SKM-1 (cell line): ENCODE results near the gene MTRF1L.
A peak's percentile ranks its signal among the peaks of the same experiment; 100 is the strongest.
"Not testable (repeated sequence)": the region's sequence is repeated elsewhere in the genome, so short reads cannot be mapped to it uniquely, and the experiment has no call there.

Source experiments
- DNase-seq: peaks from one replicate; lab custom pipeline; 2025; ENCODE audit not compliant: unreplicated experiment; lab: John Stamatoyannopoulos, UW

Gene MTRF1L

GRCh38 chr6:152973916-152974315 is 28.6 kb downstream of the MTRF1L start:
- no peak for DNase-seq

GRCh38 chr6:152969688-152970418 is 32.7 kb downstream of the MTRF1L start:
- DNase-seq = no peak

- not testable (repeated sequence) for DNase-seq
Measured at GRCh38 chr6:152966168-152966894, 36.2 kb downstream of the MTRF1L start.

GRCh38 chr6:152959333-152959732 is 43.2 kb downstream of the MTRF1L start:
- DNase-seq = no peak

- no peak for DNase-seq
Measured at GRCh38 chr6:152957796-152958195, 44.7 kb downstream of the MTRF1L start.

GRCh38 chr6:152954443-152954842 is 48.1 kb downstream of the MTRF1L start:
- no peak for DNase-seq

GRCh38 chr6:152952866-152953509 is 49.5 kb downstream of the MTRF1L start:
- DNase-seq = no peak

- DNase-seq = no peak
Measured at GRCh38 chr6:152952045-152952444, 50.5 kb downstream of the MTRF1L start.

GRCh38 chr6:152950240-152950639 is 52.3 kb downstream of the MTRF1L start:
- no peak for DNase-seq

- DNase-seq = peak; percentile 33
Measured at GRCh38 chr6:152948150-152948768, 54.2 kb downstream of the MTRF1L start.

- no peak for DNase-seq
Measured at GRCh38 chr6:152946995-152947394, 55.5 kb downstream of the MTRF1L start.

- no peak for DNase-seq
Measured at GRCh38 chr6:152946484-152946883, 56.0 kb downstream of the MTRF1L start.

GRCh38 chr6:152943260-152943897 is 59.1 kb downstream of the MTRF1L start:
- no peak for DNase-seq

GRCh38 chr6:152942319-152942869 is 60.1 kb downstream of the MTRF1L start:
- DNase-seq = no peak

GRCh38 chr6:152941746-152942145 is 60.8 kb downstream of the MTRF1L start:
- DNase-seq = no peak
